GM20000 (cell line): Measurements from ENCODE around the gene EHHADH.
A peak's percentile ranks its signal among the peaks of the same experiment; 100 is the strongest.

Experiments used
- DNase-seq: peaks from one replicate; pipeline ENCODE4 v3.0.0; 2012; ENCODE audit warnings: low spot score
- TF ChIP-seq, protein P1 (sequence below): IDR thresholded peaks from 2 replicates; pipeline ENCODE4 v1.5.1; 2012; ENCODE audit warnings: mild to moderate bottlenecking, control low read depth; ENCODE audit errors: extremely low read depth, missing control alignments

Gene EHHADH

DNA sequence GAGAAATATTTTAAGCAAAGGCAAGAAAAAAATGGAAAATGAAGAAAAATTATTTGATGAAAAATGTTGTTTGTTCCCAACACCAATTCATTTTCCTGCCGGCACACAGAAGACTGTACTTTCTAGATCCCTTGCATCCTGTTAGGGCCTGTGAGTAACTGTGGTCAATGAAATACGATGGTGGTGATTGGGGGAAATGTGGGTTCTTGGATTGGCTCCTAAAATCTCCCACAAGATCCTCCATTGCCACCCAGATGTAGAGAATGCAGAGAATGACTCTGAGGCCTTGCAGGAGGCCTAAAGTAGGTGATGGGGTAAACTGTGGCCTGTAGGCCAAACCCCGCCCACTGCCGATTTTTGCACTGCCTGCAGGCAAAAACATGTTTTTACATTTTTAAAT is 54.6 kb downstream of the EHHADH start:
- DNase-seq: no peak
- TF ChIP-seq, protein P1, sequence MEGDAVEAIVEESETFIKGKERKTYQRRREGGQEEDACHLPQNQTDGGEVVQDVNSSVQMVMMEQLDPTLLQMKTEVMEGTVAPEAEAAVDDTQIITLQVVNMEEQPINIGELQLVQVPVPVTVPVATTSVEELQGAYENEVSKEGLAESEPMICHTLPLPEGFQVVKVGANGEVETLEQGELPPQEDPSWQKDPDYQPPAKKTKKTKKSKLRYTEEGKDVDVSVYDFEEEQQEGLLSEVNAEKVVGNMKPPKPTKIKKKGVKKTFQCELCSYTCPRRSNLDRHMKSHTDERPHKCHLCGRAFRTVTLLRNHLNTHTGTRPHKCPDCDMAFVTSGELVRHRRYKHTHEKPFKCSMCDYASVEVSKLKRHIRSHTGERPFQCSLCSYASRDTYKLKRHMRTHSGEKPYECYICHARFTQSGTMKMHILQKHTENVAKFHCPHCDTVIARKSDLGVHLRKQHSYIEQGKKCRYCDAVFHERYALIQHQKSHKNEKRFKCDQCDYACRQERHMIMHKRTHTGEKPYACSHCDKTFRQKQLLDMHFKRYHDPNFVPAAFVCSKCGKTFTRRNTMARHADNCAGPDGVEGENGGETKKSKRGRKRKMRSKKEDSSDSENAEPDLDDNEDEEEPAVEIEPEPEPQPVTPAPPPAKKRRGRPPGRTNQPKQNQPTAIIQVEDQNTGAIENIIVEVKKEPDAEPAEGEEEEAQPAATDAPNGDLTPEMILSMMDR: no peak

DNA sequence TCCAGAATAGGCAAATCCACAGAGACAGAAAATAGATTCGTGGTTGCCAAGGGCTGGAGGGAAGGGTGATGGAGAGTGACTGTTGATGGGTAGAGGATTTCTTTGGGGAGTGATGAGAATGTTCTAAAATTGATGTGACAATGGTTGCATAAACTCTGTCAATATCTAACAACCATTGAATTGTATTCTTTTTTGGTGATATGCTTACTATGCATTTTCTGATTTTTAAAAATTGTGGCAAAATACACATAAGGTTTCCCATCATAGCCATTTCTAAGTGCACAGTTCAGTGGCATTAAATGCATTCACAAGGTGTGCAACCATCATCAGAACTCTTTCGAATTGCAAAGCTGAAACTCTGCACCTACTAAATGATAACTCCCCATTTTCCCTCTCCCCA is 56.8 kb downstream of the EHHADH start:
- no peak for DNase-seq
- TF ChIP-seq, protein P1: no peak

DNA sequence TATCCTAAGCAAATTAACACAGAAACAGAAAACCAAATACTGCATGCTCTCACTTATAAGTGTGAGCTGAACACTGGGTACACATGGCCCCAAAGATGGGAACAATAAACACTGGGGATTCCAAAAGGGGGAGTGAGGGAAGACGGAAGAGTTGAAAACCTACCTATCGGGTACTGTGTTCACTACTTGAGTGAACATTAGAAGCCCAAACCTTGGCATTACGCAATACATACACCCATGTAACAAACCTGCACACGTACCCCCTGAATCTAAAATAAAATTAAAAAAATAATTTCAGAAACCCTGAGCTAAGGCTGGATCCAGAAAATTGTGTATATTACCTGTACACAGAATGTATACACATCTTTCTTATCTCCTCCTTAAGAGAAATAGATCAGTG is 58.2 kb downstream of the EHHADH start:
- TF ChIP-seq, protein P1: no peak

DNA sequence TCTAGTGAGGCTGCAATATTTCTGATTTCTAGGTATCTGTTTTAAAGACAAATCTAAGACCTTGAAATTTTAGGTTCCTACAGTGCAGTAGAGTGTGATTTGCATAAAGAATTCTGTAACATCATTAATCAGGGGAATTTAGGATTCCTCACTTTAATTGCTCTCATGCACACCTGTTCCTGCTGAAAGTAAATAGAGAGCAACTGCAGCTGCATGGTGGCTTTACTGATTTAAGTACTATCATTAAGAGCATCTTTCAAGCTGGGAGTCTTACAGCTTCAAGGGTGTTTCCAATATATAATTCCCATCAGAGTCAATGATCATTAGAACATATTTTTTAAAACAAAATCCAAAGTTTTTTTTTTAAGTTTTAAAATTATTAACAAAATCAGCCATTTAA is 65.0 kb downstream of the EHHADH start:
- TF ChIP-seq, protein P1: no peak
- no peak for DNase-seq

More for the DNA sequence above, 58.2 kb downstream of the EHHADH start:
- no peak for DNase-seq

DNA sequence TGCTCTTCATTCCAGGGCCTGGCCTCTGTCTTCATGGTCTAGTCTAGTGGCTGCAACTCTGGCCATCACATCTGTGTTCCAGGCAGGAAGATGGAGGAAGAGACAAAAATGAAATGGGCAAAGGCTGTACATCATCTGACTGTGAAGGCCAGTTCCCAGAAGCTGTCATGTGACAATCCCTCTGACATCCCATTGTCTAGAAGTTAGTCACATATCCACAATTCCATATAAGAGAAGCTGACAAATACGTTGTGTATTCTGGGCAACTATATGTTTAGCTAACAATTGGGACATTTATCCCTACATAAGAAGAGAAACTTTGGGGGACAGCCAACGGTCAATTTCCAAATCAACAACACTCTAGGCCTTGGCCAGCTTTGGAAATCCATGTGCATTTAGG is 66.5 kb downstream of the EHHADH start:
- TF ChIP-seq, protein P1: no peak
- DNase-seq: no peak

DNA sequence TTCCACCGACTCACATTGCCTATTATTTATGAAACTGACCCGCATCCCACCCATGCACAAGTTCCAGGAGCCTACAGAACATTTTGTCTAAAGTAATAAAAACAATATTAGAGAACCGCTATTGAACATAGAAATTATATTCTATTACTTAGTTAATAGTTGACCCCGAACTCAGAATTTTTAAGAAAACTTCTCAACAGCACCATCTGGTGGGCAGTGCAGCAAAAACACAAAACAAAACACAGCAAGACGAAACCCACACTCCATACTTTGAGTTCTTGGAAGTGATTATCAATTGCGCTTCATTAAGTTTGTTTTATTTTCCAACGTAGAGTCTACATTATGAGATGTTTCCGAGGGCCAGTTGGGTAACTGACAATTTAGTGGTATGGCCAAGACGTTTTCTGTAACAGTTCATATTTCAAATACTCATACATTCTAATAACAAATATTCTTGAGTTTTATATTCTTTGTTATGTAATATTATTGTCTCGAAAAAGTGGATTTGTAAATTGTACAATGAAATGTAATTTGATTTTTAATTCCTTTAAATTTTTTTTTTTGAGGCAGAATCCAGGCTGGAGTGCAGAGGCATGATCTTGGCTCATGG is 77.0 kb downstream of the EHHADH start:
- TF ChIP-seq, protein P1: peak; percentile 31
- DNase-seq: peak; percentile 26

DNA sequence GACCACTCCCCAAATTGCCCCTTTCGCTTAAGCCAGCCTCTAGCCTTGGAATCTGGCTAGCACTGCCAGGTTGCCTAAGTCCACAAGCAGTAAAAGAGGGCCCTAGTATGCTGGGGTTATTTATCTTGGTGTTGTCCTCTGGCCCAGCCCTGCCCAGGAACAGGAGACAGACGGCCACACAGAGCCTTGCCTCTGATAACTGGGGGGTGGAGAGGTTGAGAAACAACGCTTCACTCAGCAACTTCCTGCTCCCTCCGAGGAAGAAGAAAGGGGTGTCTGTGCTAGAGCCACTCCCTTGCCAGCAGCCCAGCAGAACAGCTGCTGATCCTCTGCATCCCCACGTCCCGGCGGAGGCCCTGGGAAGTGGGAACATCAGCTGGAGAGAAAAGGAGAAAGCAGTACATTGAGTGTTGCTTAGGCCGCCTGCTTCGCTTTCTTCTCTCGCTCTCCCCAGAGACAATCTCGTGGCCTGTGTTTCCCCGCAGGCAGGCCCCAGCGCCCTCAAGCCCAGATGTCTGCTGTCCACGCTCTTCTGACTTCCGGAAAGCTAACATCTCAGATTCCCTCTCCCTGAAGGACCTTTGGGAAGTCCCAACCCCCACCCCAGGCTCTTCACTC is 78.4 kb downstream of the EHHADH start:
- TF ChIP-seq, protein P1: no peak
- peak; percentile 59 for DNase-seq
